KMS-11 (cell line): ENCODE results near the gene SLC22A23.

ENCODE experiments used
- H2AFZ ChIP-seq: fragments of 200-600 bp; sonication (generic); 2 replicates; pipeline ENCODE4 v1.6.1; 2016; ENCODE audit warnings: antibody characterized with exemption, mixed run types, low read depth
- H3K27ac ChIP-seq: fragments of 200-600 bp; sonication (generic); 2 replicates; pipeline ENCODE4 v1.6.1; 2016; ENCODE audit warnings: mild to moderate bottlenecking, mixed run types
- H3K27me3 ChIP-seq: fragments of 200-600 bp; sonication (generic); 2 replicates; pipeline ENCODE4 v1.6.1; 2017; ENCODE audit warnings: mild to moderate bottlenecking, low read depth, mixed run types, moderate library complexity; ENCODE audit not compliant: insufficient read depth
- H3K36me3 ChIP-seq: fragments of 200-600 bp; sonication (generic); 2 replicates; pipeline ENCODE4 v1.6.1; 2017; ENCODE audit warnings: mild to moderate bottlenecking, mixed run types; ENCODE audit not compliant: insufficient read depth
- H3K4me1 ChIP-seq: fragments of 200-600 bp; sonication (generic); 2 replicates; pipeline ENCODE4 v1.6.1; 2016; ENCODE audit warnings: mild to moderate bottlenecking, low read depth, mixed run types; ENCODE audit not compliant: poor library complexity, severe bottlenecking
- H3K4me2 ChIP-seq: fragments of 200-600 bp; sonication (generic); 2 replicates; pipeline ENCODE4 v1.7.0; 2016; ENCODE audit warnings: mild to moderate bottlenecking, mixed run types
- H3K4me3 ChIP-seq: fragments of 200-600 bp; sonication (generic); IDR thresholded peaks from 2 replicates; pipeline ENCODE4 v1.6.1; 2017; ENCODE audit warnings: low read depth, low read length, mixed read lengths; ENCODE audit not compliant: insufficient read depth
- H3K79me2 ChIP-seq: fragments of 200-600 bp; sonication (generic); 2 replicates; pipeline ENCODE4 v1.6.1; 2016; ENCODE audit warnings: low read depth, mixed run types; ENCODE audit not compliant: insufficient read depth
- H3K9ac ChIP-seq: fragments of 200-600 bp; sonication (generic); 2 replicates; pipeline ENCODE4 v1.6.1; 2016; ENCODE audit warnings: mild to moderate bottlenecking, mixed run types
- H4K20me1 ChIP-seq: fragments of 200-600 bp; sonication (generic); 2 replicates; pipeline ENCODE4 v1.6.1; 2016; ENCODE audit warnings: mild to moderate bottlenecking, mixed run types; ENCODE audit not compliant: insufficient read depth
- CTCF ChIP-seq: fragments of 200-600 bp; sonication (generic); conservative IDR thresholded peaks from 2 replicates; pipeline ENCODE4 v1.6.1; 2017; ENCODE audit warnings: low read depth, mild to moderate bottlenecking, antibody characterized with exemption, low read length, moderate library complexity, mixed read lengths

The SLC22A23 gene

GRCh38 chr6:3264356-3264755, 192.5 kb downstream of the SLC22A23 start:
- TF ChIP-seq CTCF = no peak
- Histone ChIP-seq H3K79me2 (peaks cover 62% of the 10 kb centered on the region), H3K27me3 (no peaks in the 10 kb centered on the region), H4K20me1 (no peaks in the 10 kb centered on the region), H3K4me1 (peaks cover 7% of the 10 kb centered on the region), H3K27ac (no peak overlapping the region), H3K4me2 (no peak overlapping the region), H2AFZ (no peak overlapping the region), H3K4me3 (no peak overlapping the region), H3K9ac (no peak overlapping the region), H3K36me3 (no peaks in the 10 kb centered on the region)

GRCh38 chr6:3263096-3263495, 193.8 kb downstream of the SLC22A23 start:
- H3K36me3 ChIP-seq = no peaks in the 10 kb centered on the region
- no peaks in the 10 kb centered on the region for H4K20me1 ChIP-seq
- peaks cover 66% of the 10 kb centered on the region for H3K79me2 ChIP-seq
- no peak overlapping the region for H3K4me2 ChIP-seq
- H2AFZ ChIP-seq = no peak overlapping the region
- TF ChIP-seq CTCF = no peak
- H3K4me3 ChIP-seq = no peak overlapping the region
- H3K27me3 ChIP-seq = no peaks in the 10 kb centered on the region
- H3K27ac ChIP-seq = no peak overlapping the region
- no peak overlapping the region for H3K9ac ChIP-seq
- peaks cover 12% of the 10 kb centered on the region for H3K4me1 ChIP-seq

GRCh38 chr6:3261921-3262320, 194.9 kb downstream of the SLC22A23 start:
- no peak for TF ChIP-seq CTCF
- H3K27ac ChIP-seq = no peak overlapping the region
- no peaks in the 10 kb centered on the region for H3K27me3 ChIP-seq
- peaks cover 12% of the 10 kb centered on the region for H3K4me1 ChIP-seq
- no peak overlapping the region for H3K4me2 ChIP-seq
- no peak overlapping the region for H2AFZ ChIP-seq
- H3K79me2 ChIP-seq = peaks cover 66% of the 10 kb centered on the region
- no peak overlapping the region for H3K4me3 ChIP-seq
- no peaks in the 10 kb centered on the region for H4K20me1 ChIP-seq
- H3K36me3 ChIP-seq = no peaks in the 10 kb centered on the region
- H3K9ac ChIP-seq = no peak overlapping the region

- no peaks in the 10 kb centered on the region for H4K20me1 ChIP-seq
- no peak overlapping the region for H3K27ac ChIP-seq
- no peaks in the 10 kb centered on the region for H3K36me3 ChIP-seq
- TF ChIP-seq CTCF = no peak
- no peaks in the 10 kb centered on the region for H3K27me3 ChIP-seq
- no peak overlapping the region for H2AFZ ChIP-seq
- no peak overlapping the region for H3K4me3 ChIP-seq
- no peak overlapping the region; the same call in 1 of the 2 replicates for H3K4me2 ChIP-seq
- no peak overlapping the region for H3K9ac ChIP-seq
- peaks cover 66% of the 10 kb centered on the region for H3K79me2 ChIP-seq
- peaks cover 12% of the 10 kb centered on the region for H3K4me1 ChIP-seq
Observed at GRCh38 chr6:3261518-3261820, 195.4 kb downstream of the SLC22A23 start.
